PC-9 (cell line): ENCODE results near the gene AP1B1. TPM values are rescaled to one million over a fixed set of nuclear protein-coding genes. Genes with fewer than 3 reads are reported as not detected.

ENCODE experiments used
- BruUV-seq: library from RNA; stranded (reverse); fragments of 400-500 nt; replicated peaks from 2 replicates; lab custom pipeline; 2021; lab: Mats Ljungman, UMichigan
- CTCF ChIA-PET: fragments of 300-600 bp; sonication (Branson Sonifier 250); formaldehyde crosslinking; loops from one replicate; lab custom pipeline; 2022; ENCODE audit warnings: antibody characterized with exemption; lab: Charles Lee
- POLR2A ChIA-PET: fragments of 300-600 bp; sonication (Branson Sonifier 250); formaldehyde crosslinking; loops from one replicate; lab custom pipeline; 2022; ENCODE audit warnings: antibody characterized with exemption; ENCODE audit not compliant: unreplicated experiment; lab: Charles Lee
- DNase-seq, 2 experiments: peaks; one replicate each; pipeline versions ENCODE4 v3.0.0 to v3.0.0-alpha.2; 2015 to 2022; ENCODE audit warnings: mixed read lengths in 1 of 2
- H2AFZ ChIP-seq: fragments of 200-600 bp; sonication (generic); 2 replicates; pipeline ENCODE4 v1.8.1; 2017; ENCODE audit warnings: antibody characterized with exemption
- H3F3A ChIP-seq: fragments of 200-600 bp; sonication (generic); 2 replicates; pipeline ENCODE4 v1.8.1; 2017; ENCODE audit warnings: antibody characterized with exemption, mild to moderate bottlenecking, low read depth; ENCODE audit not compliant: insufficient read depth
- H3K27ac ChIP-seq: fragments of 200-600 bp; sonication (generic); 2 replicates; pipeline ENCODE4 v1.6.1; 2016; ENCODE audit warnings: mixed run types
- H3K27me3 ChIP-seq: fragments of 200-600 bp; sonication (generic); 2 replicates; pipeline ENCODE4 v1.6.1; 2016; ENCODE audit warnings: low read depth, mixed run types; ENCODE audit not compliant: insufficient read depth
- H3K36me3 ChIP-seq: fragments of 200-600 bp; sonication (generic); 2 replicates; pipeline ENCODE4 v1.6.1; 2016; ENCODE audit warnings: low read depth, mixed run types
- H3K4me1 ChIP-seq: fragments of 200-600 bp; sonication (generic); replicated peaks from 2 replicates; pipeline ENCODE4 v1.6.1; 2016; ENCODE audit warnings: mixed run types; ENCODE audit not compliant: insufficient read depth
- H3K4me2 ChIP-seq: fragments of 200-600 bp; sonication (generic); 2 replicates; pipeline ENCODE4 v1.6.1; 2017; ENCODE audit warnings: mixed run types
- H3K4me3 ChIP-seq: fragments of 200-600 bp; sonication (generic); 2 replicates; pipeline ENCODE4 v1.6.1; 2016; ENCODE audit warnings: mixed run types
- H3K79me2 ChIP-seq: fragments of 200-600 bp; sonication (generic); 2 replicates; pipeline ENCODE4 v1.6.1; 2017; ENCODE audit warnings: low read depth, mixed run types
- H3K9me2 ChIP-seq: fragments of 200-600 bp; sonication (generic); 2 replicates; pipeline ENCODE4 v1.8.1; 2017; ENCODE audit warnings: mild to moderate bottlenecking; ENCODE audit not compliant: insufficient read depth
- H3K9me3 ChIP-seq: fragments of 200-600 bp; sonication (generic); 2 replicates; pipeline ENCODE4 v1.8.1; 2016; ENCODE audit warnings: low read depth; ENCODE audit not compliant: insufficient read depth
- H4K20me1 ChIP-seq: fragments of 200-600 bp; sonication (generic); 2 replicates; pipeline ENCODE4 v1.8.1; 2017; ENCODE audit not compliant: insufficient read depth
- CTCF ChIP-seq: fragments of 200-600 bp; sonication (generic); conservative IDR thresholded peaks from 2 replicates; pipeline ENCODE4 v1.6.1; 2017; ENCODE audit warnings: mixed run types, antibody characterized with exemption, mild to moderate bottlenecking, moderate library complexity
- EZH2 ChIP-seq: fragments of 200-600 bp; sonication (generic); IDR thresholded peaks from 2 replicates; pipeline ENCODE4 v1.8.0; 2017; ENCODE audit warnings: antibody characterized with exemption, low read depth
- intact Hi-C: fragments of 100-400 bp; cut with micrococcal nuclease; formaldehyde crosslinking; loops from one replicate; pipeline ENCODE4 v1.10.0; 2022; ENCODE audit not compliant: unreplicated experiment
- total RNA-seq: library from RNA; stranded (reverse); gene quantifications from 2 replicates; pipeline ENCODE4 v1.2.3, GENCODE V29; 2021

Gene AP1B1
- total RNA-seq, 1 experiment from 2014 or later: 50.8 TPM

- ChIA-PET POLR2A (no interaction called here), CTCF (no interaction called here)
- no peaks in the 10 kb centered on the region for H3K9me3 ChIP-seq
- H2AFZ ChIP-seq: no peak overlapping the region
- no peaks in the 10 kb centered on the region for H4K20me1 ChIP-seq
- H3K27me3 ChIP-seq: no peaks in the 10 kb centered on the region
- no peak for DNase-seq
- no peak overlapping the region for H3K4me3 ChIP-seq
- no peak overlapping the region for H3K27ac ChIP-seq
- no peaks in the 10 kb centered on the region for H3K9me2 ChIP-seq
- H3K4me2 ChIP-seq: no peak overlapping the region
- H3K4me1 ChIP-seq: no peaks in the 10 kb centered on the region
- BruUV-seq: no TSS peak
- TF ChIP-seq CTCF (no peak), EZH2 (no peak)
- intact Hi-C loops: no loop called here
- H3K36me3 ChIP-seq: no peaks in the 10 kb centered on the region; the same call in 1 of the 2 replicates
- no peaks in the 10 kb centered on the region for H3F3A ChIP-seq
- H3K79me2 ChIP-seq: no peaks in the 10 kb centered on the region
These were observed 53.5 kb downstream of the AP1B1 start for GRCh38 chr22:29334696-29335344.

- H3K9me3 ChIP-seq: no peaks in the 10 kb centered on the region
- H3F3A ChIP-seq: no peaks in the 10 kb centered on the region
- H3K27me3 ChIP-seq: no peaks in the 10 kb centered on the region
- H3K27ac ChIP-seq: no peak overlapping the region
- H3K4me2 ChIP-seq: no peak overlapping the region
- H3K36me3 ChIP-seq: no peaks in the 10 kb centered on the region; the same call in 1 of the 2 replicates
- no peak for TF ChIP-seq CTCF
- ChIA-PET POLR2A (no interaction called here), CTCF (no interaction called here)
- no peak for DNase-seq
- no peak overlapping the region for H3K4me3 ChIP-seq
- no peaks in the 10 kb centered on the region for H3K79me2 ChIP-seq
- H3K9me2 ChIP-seq: no peaks in the 10 kb centered on the region
- intact Hi-C loops: no loop called here
- H4K20me1 ChIP-seq: no peaks in the 10 kb centered on the region
- H3K4me1 ChIP-seq: no peaks in the 10 kb centered on the region
- no TSS peak for BruUV-seq
- H2AFZ ChIP-seq: no peak overlapping the region
These were observed 54.2 kb downstream of the AP1B1 start for GRCh38 chr22:29334148-29334547.

- no peak overlapping the region for H3K4me2 ChIP-seq
- H3K9me2 ChIP-seq: no peaks in the 10 kb centered on the region
- DNase-seq: no peak
- H3K79me2 ChIP-seq: no peaks in the 10 kb centered on the region
- no peak overlapping the region for H2AFZ ChIP-seq
- BruUV-seq: no TSS peak
- no peaks in the 10 kb centered on the region for H3K9me3 ChIP-seq
- ChIA-PET POLR2A (no interaction called here), CTCF (no interaction called here)
- no peaks in the 10 kb centered on the region for H3K27me3 ChIP-seq
- H3F3A ChIP-seq: no peaks in the 10 kb centered on the region
- H3K36me3 ChIP-seq: no peaks in the 10 kb centered on the region; the same call in 1 of the 2 replicates
- TF ChIP-seq EZH2 (no peak), CTCF (no peak)
- no peak overlapping the region for H3K27ac ChIP-seq
- H3K4me3 ChIP-seq: no peak overlapping the region
- no peaks in the 10 kb centered on the region for H4K20me1 ChIP-seq
- no peaks in the 10 kb centered on the region for H3K4me1 ChIP-seq
- intact Hi-C loops: no loop called here
These were observed 55.4 kb downstream of the AP1B1 start for GRCh38 chr22:29332886-29333496.
